ENCODE measurements around the gene RALGAPA2.

GRCh38 chr20:20524756-20525155 lies 187.7 kb downstream of the RALGAPA2 start:
- TF ChIP-seq CTCF (IDR thresholded peaks at IDR 0.05) (no peak), SIN3A (IDR thresholded peaks at IDR 0.05; ENCODE audit: borderline replicate concordance, insufficient read depth, low read depth, low read length) (no peak), TCF7L2 (IDR thresholded peaks at IDR 0.05; ENCODE audit: low read depth, low read length) (no peak), REST (IDR thresholded peaks at IDR 0.05; ENCODE audit: insufficient read depth in 1 of 2, low read depth in 2 of 2, low read length in 1 of 2) (no peak), POLR2AphosphoS5 (IDR thresholded peaks at IDR 0.05; ENCODE audit: low read depth, low read length) (no peak)

Measured in Panc1 (cell line).